Endothelial cell of umbilical vein (primary cell): ENCODE results near the gene CHN1. TPM values are rescaled to one million over a fixed set of nuclear protein-coding genes. Genes with fewer than 3 reads are reported as not detected.
A peak's percentile ranks its signal among the peaks of the same experiment; 100 is the strongest.

Source experiments
- BruUV-seq: library from RNA; stranded (reverse); fragments of 400-500 nt; replicated peaks from 2 replicates; lab custom pipeline; 2021; lab: Mats Ljungman, UMichigan
- CTCF ChIA-PET: fragments of 300-600, 350-600 bp; sonication (Branson Sonifier 250); formaldehyde crosslinking; loops from one replicate; lab custom pipeline; 2021; ENCODE audit warnings: antibody characterized with exemption, inconsistent platforms; lab: Charles Lee
- POLR2A ChIA-PET: fragments of 300-600, 350-600 bp; sonication (Branson Sonifier 250); formaldehyde crosslinking; loops from one replicate; lab custom pipeline; 2021; ENCODE audit warnings: antibody characterized with exemption, inconsistent platforms; lab: Charles Lee
- DNase-seq: peaks from one replicate; pipeline ENCODE4 v3.0.0-alpha.2; 2011; ENCODE audit warnings: low read depth, low spot score
- FAIRE-seq: peaks from 2 replicates; lab custom pipeline; 2011; peaks lifted over from hg19 to GRCh38; lab: Jason Lieb, UNC
- H2AFZ ChIP-seq: 2 replicates; pipeline ENCODE4 v1.6.0; 2012; ENCODE audit warnings: low read depth, low read length, control low read depth, inconsistent platforms
- H3K27ac ChIP-seq: 2 replicates; pipeline ENCODE4 v1.5.1; 2011; ENCODE audit warnings: low read depth, mild to moderate bottlenecking, control low read depth, low read length, moderate library complexity; ENCODE audit not compliant: insufficient read depth
- H3K27me3 ChIP-seq, 2 experiments: 2 replicates each; pipeline versions ENCODE4 v1.6.0 to v1.6.1; 2011; ENCODE audit warnings: low read length in 2 of 2, mixed read lengths in 1 of 2; ENCODE audit not compliant: control insufficient read depth in 2 of 2, insufficient read depth in 2 of 2
- H3K36me3 ChIP-seq, 2 experiments: 2 replicates in 1 of 2; 3 replicates in 1 of 2; pipeline ENCODE4 v1.5.1; 2011; ENCODE audit warnings: low read length in 2 of 2, mild to moderate bottlenecking in 1 of 2, moderate library complexity in 1 of 2; ENCODE audit not compliant: control insufficient read depth in 2 of 2, insufficient read depth in 2 of 2; ENCODE audit errors: extremely low read depth in 1 of 2
- H3K4me1 ChIP-seq: 3 replicates; pipeline ENCODE4 v1.5.1; 2011; ENCODE audit warnings: mild to moderate bottlenecking, low read length; ENCODE audit not compliant: control insufficient read depth, insufficient read depth; ENCODE audit errors: extremely low read depth
- H3K4me2 ChIP-seq: 2 replicates; pipeline ENCODE4 v1.6.1; 2011; ENCODE audit warnings: low read length, control low read depth, mixed read lengths; ENCODE audit not compliant: insufficient read depth
- H3K4me3 ChIP-seq, 3 experiments: fragments of 200-600 bp in 1 of 3; sonication (generic), shearing (Covaris generic) in 1 of 3; replicated peaks in 1 of 3; 2 replicates each; pipeline ENCODE4 v1.5.1; 2011 to 2016; ENCODE audit warnings: control low read depth in 3 of 3, low read length in 3 of 3, mild to moderate bottlenecking in 2 of 3, inconsistent platforms in 1 of 3, low read depth in 1 of 3, moderate library complexity in 1 of 3; ENCODE audit not compliant: insufficient read depth in 1 of 3
- H3K79me2 ChIP-seq: 2 replicates; pipeline ENCODE4 v1.6.0; 2012; ENCODE audit warnings: low read length, inconsistent platforms; ENCODE audit not compliant: control insufficient read depth, insufficient read depth
- H3K9ac ChIP-seq: replicated peaks from 2 replicates; pipeline ENCODE3; 2011; ENCODE audit warnings: low read length, control low read depth; ENCODE audit not compliant: insufficient read depth; ENCODE audit errors: extremely low read depth
- H3K9me1 ChIP-seq: replicated peaks from 3 replicates; pipeline ENCODE4 v1.6.0; 2011; ENCODE audit warnings: mild to moderate bottlenecking, low read length; ENCODE audit not compliant: control insufficient read depth, insufficient read depth; ENCODE audit errors: extremely low read depth
- H3K9me3 ChIP-seq: replicated peaks from 2 replicates; pipeline ENCODE4 v1.5.1; 2012; ENCODE audit warnings: low read length, inconsistent platforms; ENCODE audit not compliant: control insufficient read depth, insufficient read depth
- H4K20me1 ChIP-seq: replicated peaks from 2 replicates; pipeline ENCODE3; 2011; ENCODE audit warnings: mild to moderate bottlenecking, low read length; ENCODE audit not compliant: control insufficient read depth, insufficient read depth; ENCODE audit errors: extremely low read depth
- EZH2 ChIP-seq: IDR thresholded peaks from 2 replicates; pipeline ENCODE4 v1.6.1; 2012; ENCODE audit warnings: borderline replicate concordance, low read depth, mild to moderate bottlenecking, moderate library complexity, low read length, inconsistent platforms; ENCODE audit not compliant: severe bottlenecking
- FOS ChIP-seq: IDR thresholded peaks from 2 replicates; pipeline ENCODE4 v1.6.1; 2011; ENCODE audit warnings: mild to moderate bottlenecking, low read length, moderate library complexity, borderline replicate concordance; ENCODE audit not compliant: insufficient read depth
- GATA2 ChIP-seq: IDR thresholded peaks from 2 replicates; pipeline ENCODE4 v1.7.0; 2011; ENCODE audit warnings: low read depth, mild to moderate bottlenecking, moderate library complexity, mixed read lengths, low read length; ENCODE audit not compliant: insufficient read length, insufficient read depth
- JUN ChIP-seq: IDR thresholded peaks from 2 replicates; pipeline ENCODE4 v1.6.1; 2011; ENCODE audit warnings: borderline replicate concordance, low read depth; ENCODE audit not compliant: insufficient read length, insufficient read depth
- MYC ChIP-seq: IDR thresholded peaks from one replicate; pipeline ENCODE4 v1.6.1; 2011; ENCODE audit warnings: mild to moderate bottlenecking, low read depth, low read length
- POLR2A ChIP-seq: IDR thresholded peaks from 2 replicates; pipeline ENCODE4 v1.6.1; 2012; ENCODE audit warnings: low read depth, mild to moderate bottlenecking, control low read depth, low read length
- POLR2AphosphoS5 ChIP-seq: IDR thresholded peaks from 2 replicates; pipeline ENCODE4 v1.6.1; 2012; ENCODE audit warnings: low read depth, mild to moderate bottlenecking, control low read depth, low read length, moderate library complexity; ENCODE audit not compliant: insufficient read depth
- dilution Hi-C: fragments of 300-500 bp; cut with MboI; formaldehyde crosslinking; loops from one replicate; pipeline ENCODE4 v1.15.0; 2019; ENCODE audit warnings: low sequenced_read_pairs; ENCODE audit not compliant: extremely low pct_ligation_motif_present
- intact Hi-C: fragments of 100-400 bp; cut with micrococcal nuclease; formaldehyde crosslinking; loops from one replicate; pipeline ENCODE4 v1.10.0; 2022
- polyA plus RNA-seq, 4 experiments: library from polyadenylated mRNA; depleted of rRNA in 3 of 4; stranded (reverse) in 3 of 4; unstranded in 1 of 4; fragments of >200 nt; gene quantifications; 2 replicates each; pipeline versions ENCODE4 v1.2.1 to v1.2.3, GENCODE V29; 2011 to 2012; ENCODE audit warnings: missing spikeins in 1 of 4
- total RNA-seq: library from RNA; stranded (reverse); gene quantifications from 2 replicates; pipeline ENCODE4 v1.2.3, GENCODE V29; 2021
- TF ChIP-seq, protein P1 (sequence below): IDR thresholded peaks from 2 replicates; pipeline ENCODE4 v1.6.1; 2011; ENCODE audit not compliant: insufficient read depth, insufficient read length
- TF ChIP-seq, protein P2 (sequence below), 2 donors: IDR thresholded peaks; 1 replicate in 1 of 2; 2 replicates in 1 of 2; pipeline ENCODE4 v1.5.1; 2011; ENCODE audit warnings: low read length in 2 of 2, mild to moderate bottlenecking in 2 of 2, moderate library complexity in 2 of 2, control low read depth in 1 of 2, inconsistent platforms in 1 of 2, low read depth in 1 of 2; ENCODE audit not compliant: insufficient read depth in 1 of 2; ENCODE audit errors: extremely low read depth in 1 of 2

CHN1 gene
- total and polyA plus RNA-seq, 2 donors (not counting 3 experiments of a cell fraction or from before 2014, with no cell fraction given) = 23.3 to 24.9 TPM

DNA sequence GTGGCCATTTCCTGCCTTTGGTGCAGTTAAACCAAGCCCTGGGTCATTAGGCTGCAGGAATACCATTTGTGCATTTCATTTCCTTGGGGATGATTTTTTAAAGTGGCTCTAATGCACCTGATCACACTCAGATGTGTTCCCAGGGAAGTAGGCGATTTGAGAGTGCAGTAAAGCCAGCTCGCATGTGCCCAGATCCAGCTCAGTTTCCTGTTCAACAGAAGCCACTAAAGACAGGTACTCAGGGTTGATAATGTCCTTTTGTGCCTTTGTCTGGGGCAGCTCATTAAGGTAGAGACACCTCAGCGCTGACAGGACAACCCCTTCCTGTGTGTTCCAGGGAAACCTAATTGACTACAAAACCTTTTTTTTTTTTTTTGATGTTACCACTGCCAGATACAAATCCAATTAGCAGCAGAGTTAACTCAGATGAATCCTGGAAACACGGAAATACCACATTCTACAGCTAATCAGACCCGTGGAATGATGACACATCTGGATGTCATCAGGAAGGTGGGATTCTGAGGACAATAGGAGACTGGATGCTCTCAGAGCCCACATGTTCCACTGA, 225.7 kb downstream of the CHN1 start:
- no peak overlapping the region for H3K9ac ChIP-seq
- ChIA-PET CTCF (interaction anchor here (0.8 to 4.5 kb wide), 3 partner anchors 8 to 211 kb away, joined by 3 to 39 read pairs (median 4); no protein-coding TSS in a partner anchor), POLR2A (interaction anchor here (0.7 kb wide), 1 partner anchor 226 kb away, joined by 3 read pairs; no protein-coding TSS in a partner anchor)
- no peaks in the 10 kb centered on the region for H3K27me3 ChIP-seq
- H3K4me3 ChIP-seq = no peak overlapping the region
- H4K20me1 ChIP-seq = no peaks in the 10 kb centered on the region
- DNase-seq = no peak
- H3K4me1 ChIP-seq = no peaks in the 10 kb centered on the region
- no peaks in the 10 kb centered on the region for H3K9me3 ChIP-seq
- H3K79me2 ChIP-seq = no peaks in the 10 kb centered on the region
- no peaks in the 10 kb centered on the region for H3K36me3 ChIP-seq
- no peaks in the 10 kb centered on the region for H3K9me1 ChIP-seq
- dilution Hi-C loops (loop anchor here (10.0 kb wide), 1 partner anchor 205 kb away; no protein-coding TSS in a partner anchor), intact Hi-C loops (loop anchor here (10.0 kb wide), 1 partner anchor 315 kb away; no protein-coding TSS in a partner anchor)
- H3K27ac ChIP-seq = no peak overlapping the region
- FAIRE-seq = peak; percentile 44
- BruUV-seq = no TSS peak
- H2AFZ ChIP-seq = no peak overlapping the region
- H3K4me2 ChIP-seq = no peak overlapping the region
- TF ChIP-seq MYC (no peak), POLR2AphosphoS5 (no peak)
- TF ChIP-seq, protein P1, sequence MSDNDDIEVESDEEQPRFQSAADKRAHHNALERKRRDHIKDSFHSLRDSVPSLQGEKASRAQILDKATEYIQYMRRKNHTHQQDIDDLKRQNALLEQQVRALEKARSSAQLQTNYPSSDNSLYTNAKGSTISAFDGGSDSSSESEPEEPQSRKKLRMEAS = no peak

DNA sequence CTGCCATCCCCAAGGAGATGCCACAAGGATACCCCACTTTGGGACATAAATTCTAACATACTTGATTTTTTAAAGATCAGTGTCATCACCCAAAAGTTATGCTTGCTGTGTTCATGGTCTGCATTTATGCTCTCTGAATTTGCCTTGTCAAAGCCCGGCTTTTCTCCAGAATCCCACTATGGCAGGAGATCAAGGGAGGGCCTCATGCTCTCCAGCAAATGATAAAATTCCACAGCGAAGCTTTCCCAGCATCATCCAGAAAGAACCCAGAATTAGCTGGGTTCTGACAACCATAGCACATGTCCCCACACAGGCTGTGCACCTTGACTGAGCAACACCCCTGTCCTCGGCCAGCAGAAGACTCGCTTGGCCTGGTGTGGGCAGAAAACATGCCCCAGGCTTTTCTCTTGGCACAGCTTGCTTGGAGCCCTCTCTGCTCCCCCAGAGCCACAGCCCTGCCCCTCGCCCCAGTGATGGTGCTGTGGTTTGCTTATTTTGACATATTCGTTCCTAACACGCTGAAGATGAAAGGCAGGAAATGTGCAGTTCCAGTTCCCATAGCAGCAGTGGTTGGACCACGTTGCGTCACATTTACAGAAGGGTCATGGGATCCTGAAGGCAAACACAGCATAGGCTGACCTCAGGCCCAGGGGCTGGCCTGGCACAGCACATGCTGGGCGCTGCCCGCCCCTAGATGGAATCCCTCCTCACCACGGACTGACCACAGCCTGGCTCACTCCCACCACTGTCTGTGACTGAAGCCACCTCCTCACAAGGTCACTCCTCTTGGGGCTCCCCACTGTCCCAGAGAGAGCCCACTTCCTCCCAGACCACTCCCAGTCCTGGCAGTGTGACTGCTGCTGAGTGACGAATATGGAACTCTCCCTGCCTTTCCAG, 226.8 kb downstream of the CHN1 start:
- no peaks in the 10 kb centered on the region for H3K79me2 ChIP-seq
- dilution Hi-C loops (loop anchor here (10.0 kb wide), 1 partner anchor 206 kb away; no protein-coding TSS in a partner anchor), intact Hi-C loops (loop anchor here (10.0 kb wide), 1 partner anchor 316 kb away; no protein-coding TSS in a partner anchor)
- H3K27me3 ChIP-seq = no peaks in the 10 kb centered on the region
- no peaks in the 10 kb centered on the region for H4K20me1 ChIP-seq
- H3K36me3 ChIP-seq = no peaks in the 10 kb centered on the region
- no peak overlapping the region for H3K4me2 ChIP-seq
- no peaks in the 10 kb centered on the region for H3K9me1 ChIP-seq
- no peak for TF ChIP-seq MYC
- no peak for TF ChIP-seq EZH2
- TF ChIP-seq, protein P2, sequence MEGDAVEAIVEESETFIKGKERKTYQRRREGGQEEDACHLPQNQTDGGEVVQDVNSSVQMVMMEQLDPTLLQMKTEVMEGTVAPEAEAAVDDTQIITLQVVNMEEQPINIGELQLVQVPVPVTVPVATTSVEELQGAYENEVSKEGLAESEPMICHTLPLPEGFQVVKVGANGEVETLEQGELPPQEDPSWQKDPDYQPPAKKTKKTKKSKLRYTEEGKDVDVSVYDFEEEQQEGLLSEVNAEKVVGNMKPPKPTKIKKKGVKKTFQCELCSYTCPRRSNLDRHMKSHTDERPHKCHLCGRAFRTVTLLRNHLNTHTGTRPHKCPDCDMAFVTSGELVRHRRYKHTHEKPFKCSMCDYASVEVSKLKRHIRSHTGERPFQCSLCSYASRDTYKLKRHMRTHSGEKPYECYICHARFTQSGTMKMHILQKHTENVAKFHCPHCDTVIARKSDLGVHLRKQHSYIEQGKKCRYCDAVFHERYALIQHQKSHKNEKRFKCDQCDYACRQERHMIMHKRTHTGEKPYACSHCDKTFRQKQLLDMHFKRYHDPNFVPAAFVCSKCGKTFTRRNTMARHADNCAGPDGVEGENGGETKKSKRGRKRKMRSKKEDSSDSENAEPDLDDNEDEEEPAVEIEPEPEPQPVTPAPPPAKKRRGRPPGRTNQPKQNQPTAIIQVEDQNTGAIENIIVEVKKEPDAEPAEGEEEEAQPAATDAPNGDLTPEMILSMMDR (IDR thresholded peaks at IDR 0.05; ENCODE audit: extremely low read depth in 1 of 2, insufficient read depth in 1 of 2, low read depth in 1 of 2, low read length in 2 of 2) = no peak
- no peak for TF ChIP-seq POLR2A
- no peak for TF ChIP-seq POLR2AphosphoS5
- TF ChIP-seq GATA2 = no peak
- no peak for TF ChIP-seq JUN
- TF ChIP-seq, protein P1 = no peak
- no peak for TF ChIP-seq FOS
- ChIA-PET CTCF (interaction anchor here (1.5 kb wide), 1 partner anchor 212 kb away, joined by 4 read pairs; no protein-coding TSS in a partner anchor), POLR2A (no interaction called here)
- no peak overlapping the region for H3K4me3 ChIP-seq
- BruUV-seq = no TSS peak
- DNase-seq = no peak
- FAIRE-seq = peak; percentile 60
- H3K27ac ChIP-seq = no peak overlapping the region
- no peaks in the 10 kb centered on the region for H3K9me3 ChIP-seq
- H2AFZ ChIP-seq = peak overlapping the region; percentile 26
- no peak overlapping the region for H3K9ac ChIP-seq
- no peaks in the 10 kb centered on the region for H3K4me1 ChIP-seq
